Liver (tissue), 3 donors: ENCODE results near the gene RBFA.

ENCODE experiments used
- ATF3 ChIP-seq: IDR thresholded peaks from 2 replicates; pipeline ENCODE4 v1.6.1; 2016; ENCODE audit warnings: antibody characterized with exemption
- FOXA1 ChIP-seq: IDR thresholded peaks from 2 replicates; pipeline ENCODE4 v1.6.1; 2016; ENCODE audit warnings: antibody characterized with exemption
- GABPA ChIP-seq, 2 donors: IDR thresholded peaks in 1 of 2; conservative IDR thresholded peaks in 1 of 2; 2 replicates each; pipeline ENCODE4 v1.6.1; 2016; ENCODE audit warnings: antibody characterized with exemption in 2 of 2, mild to moderate bottlenecking in 1 of 2, moderate library complexity in 1 of 2
- HNF4A ChIP-seq, 2 donors: conservative IDR thresholded peaks; 2 replicates each; pipeline ENCODE4 v1.6.1; 2016; ENCODE audit warnings: antibody characterized with exemption in 2 of 2, mild to moderate bottlenecking in 2 of 2
- JUND ChIP-seq, 2 donors: IDR thresholded peaks; 2 replicates each; pipeline ENCODE4 v1.6.1; 2016; ENCODE audit warnings: antibody characterized with exemption in 2 of 2
- RAD21 ChIP-seq, 2 donors: IDR thresholded peaks; 2 replicates each; pipeline ENCODE4 v1.6.1; 2016; ENCODE audit warnings: antibody characterized with exemption in 2 of 2, mild to moderate bottlenecking in 2 of 2
- YY1 ChIP-seq: IDR thresholded peaks from 2 replicates; pipeline ENCODE4 v1.6.1; 2016; ENCODE audit warnings: antibody characterized with exemption, mild to moderate bottlenecking
- TF ChIP-seq, protein P1 (sequence below): fragments of 150-350 bp; IDR thresholded peaks from 2 replicates; pipeline ENCODE4 v1.5.1; 2017; ENCODE audit warnings: improper control_type of control experiment, low read depth, low read length; ENCODE audit not compliant: missing input control
- TF ChIP-seq, protein P2 (sequence below): IDR thresholded peaks from 2 replicates; pipeline ENCODE4 v1.6.1; 2016; ENCODE audit warnings: antibody characterized with exemption, mild to moderate bottlenecking
- TF ChIP-seq, protein P3 (sequence below): IDR thresholded peaks from 2 replicates; pipeline ENCODE4 v1.6.1; 2016; ENCODE audit warnings: antibody characterized with exemption
- donor health status: healthy.
- donor health status: healthy.

DNA sequence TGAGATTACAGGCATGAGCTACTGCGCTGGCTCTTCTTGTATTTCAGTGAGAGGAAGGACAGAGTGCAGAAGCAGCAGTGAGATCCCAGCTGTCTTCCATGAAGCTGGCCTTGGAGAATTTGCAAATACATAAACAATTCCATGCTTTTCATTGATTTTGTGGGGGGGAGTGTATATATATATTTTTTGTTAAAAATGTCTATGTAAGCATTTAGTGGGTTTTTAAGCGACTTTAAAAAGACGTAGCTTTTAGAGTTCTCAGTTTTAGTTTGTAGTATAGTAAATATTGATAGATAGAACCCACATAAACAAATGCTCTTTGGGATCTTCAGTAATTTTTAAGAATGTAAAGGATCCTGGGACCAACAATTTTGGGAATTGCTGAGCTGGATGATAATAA, 6.3 kb downstream of the RBFA start:
- TF ChIP-seq ATF3 (no peak), YY1 (no peak), FOXA1 (no peak), HNF4A (conservative IDR thresholded peaks at IDR 0.05) (no peak), RAD21 (IDR thresholded peaks at IDR 0.05) (no peak), GABPA (IDR thresholded peaks at IDR 0.05 in 1 of 2, conservative IDR thresholded peaks at IDR 0.05 in 1 of 2) (no peak), JUND (IDR thresholded peaks at IDR 0.05) (no peak)
- TF ChIP-seq, protein P1, sequence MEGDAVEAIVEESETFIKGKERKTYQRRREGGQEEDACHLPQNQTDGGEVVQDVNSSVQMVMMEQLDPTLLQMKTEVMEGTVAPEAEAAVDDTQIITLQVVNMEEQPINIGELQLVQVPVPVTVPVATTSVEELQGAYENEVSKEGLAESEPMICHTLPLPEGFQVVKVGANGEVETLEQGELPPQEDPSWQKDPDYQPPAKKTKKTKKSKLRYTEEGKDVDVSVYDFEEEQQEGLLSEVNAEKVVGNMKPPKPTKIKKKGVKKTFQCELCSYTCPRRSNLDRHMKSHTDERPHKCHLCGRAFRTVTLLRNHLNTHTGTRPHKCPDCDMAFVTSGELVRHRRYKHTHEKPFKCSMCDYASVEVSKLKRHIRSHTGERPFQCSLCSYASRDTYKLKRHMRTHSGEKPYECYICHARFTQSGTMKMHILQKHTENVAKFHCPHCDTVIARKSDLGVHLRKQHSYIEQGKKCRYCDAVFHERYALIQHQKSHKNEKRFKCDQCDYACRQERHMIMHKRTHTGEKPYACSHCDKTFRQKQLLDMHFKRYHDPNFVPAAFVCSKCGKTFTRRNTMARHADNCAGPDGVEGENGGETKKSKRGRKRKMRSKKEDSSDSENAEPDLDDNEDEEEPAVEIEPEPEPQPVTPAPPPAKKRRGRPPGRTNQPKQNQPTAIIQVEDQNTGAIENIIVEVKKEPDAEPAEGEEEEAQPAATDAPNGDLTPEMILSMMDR, result no peak
- TF ChIP-seq, protein P2, sequence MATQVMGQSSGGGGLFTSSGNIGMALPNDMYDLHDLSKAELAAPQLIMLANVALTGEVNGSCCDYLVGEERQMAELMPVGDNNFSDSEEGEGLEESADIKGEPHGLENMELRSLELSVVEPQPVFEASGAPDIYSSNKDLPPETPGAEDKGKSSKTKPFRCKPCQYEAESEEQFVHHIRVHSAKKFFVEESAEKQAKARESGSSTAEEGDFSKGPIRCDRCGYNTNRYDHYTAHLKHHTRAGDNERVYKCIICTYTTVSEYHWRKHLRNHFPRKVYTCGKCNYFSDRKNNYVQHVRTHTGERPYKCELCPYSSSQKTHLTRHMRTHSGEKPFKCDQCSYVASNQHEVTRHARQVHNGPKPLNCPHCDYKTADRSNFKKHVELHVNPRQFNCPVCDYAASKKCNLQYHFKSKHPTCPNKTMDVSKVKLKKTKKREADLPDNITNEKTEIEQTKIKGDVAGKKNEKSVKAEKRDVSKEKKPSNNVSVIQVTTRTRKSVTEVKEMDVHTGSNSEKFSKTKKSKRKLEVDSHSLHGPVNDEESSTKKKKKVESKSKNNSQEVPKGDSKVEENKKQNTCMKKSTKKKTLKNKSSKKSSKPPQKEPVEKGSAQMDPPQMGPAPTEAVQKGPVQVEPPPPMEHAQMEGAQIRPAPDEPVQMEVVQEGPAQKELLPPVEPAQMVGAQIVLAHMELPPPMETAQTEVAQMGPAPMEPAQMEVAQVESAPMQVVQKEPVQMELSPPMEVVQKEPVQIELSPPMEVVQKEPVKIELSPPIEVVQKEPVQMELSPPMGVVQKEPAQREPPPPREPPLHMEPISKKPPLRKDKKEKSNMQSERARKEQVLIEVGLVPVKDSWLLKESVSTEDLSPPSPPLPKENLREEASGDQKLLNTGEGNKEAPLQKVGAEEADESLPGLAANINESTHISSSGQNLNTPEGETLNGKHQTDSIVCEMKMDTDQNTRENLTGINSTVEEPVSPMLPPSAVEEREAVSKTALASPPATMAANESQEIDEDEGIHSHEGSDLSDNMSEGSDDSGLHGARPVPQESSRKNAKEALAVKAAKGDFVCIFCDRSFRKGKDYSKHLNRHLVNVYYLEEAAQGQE, result no peak
- TF ChIP-seq, protein P3, sequence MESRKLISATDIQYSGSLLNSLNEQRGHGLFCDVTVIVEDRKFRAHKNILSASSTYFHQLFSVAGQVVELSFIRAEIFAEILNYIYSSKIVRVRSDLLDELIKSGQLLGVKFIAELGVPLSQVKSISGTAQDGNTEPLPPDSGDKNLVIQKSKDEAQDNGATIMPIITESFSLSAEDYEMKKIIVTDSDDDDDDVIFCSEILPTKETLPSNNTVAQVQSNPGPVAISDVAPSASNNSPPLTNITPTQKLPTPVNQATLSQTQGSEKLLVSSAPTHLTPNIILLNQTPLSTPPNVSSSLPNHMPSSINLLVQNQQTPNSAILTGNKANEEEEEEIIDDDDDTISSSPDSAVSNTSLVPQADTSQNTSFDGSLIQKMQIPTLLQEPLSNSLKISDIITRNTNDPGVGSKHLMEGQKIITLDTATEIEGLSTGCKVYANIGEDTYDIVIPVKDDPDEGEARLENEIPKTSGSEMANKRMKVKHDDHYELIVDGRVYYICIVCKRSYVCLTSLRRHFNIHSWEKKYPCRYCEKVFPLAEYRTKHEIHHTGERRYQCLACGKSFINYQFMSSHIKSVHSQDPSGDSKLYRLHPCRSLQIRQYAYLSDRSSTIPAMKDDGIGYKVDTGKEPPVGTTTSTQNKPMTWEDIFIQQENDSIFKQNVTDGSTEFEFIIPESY, result no peak
